HTERT RPE-1 (cell line): ENCODE measurements around the gene PCBP2.

Source experiments
- in situ Hi-C: fragments of 300-500 bp; cut with MboI; formaldehyde crosslinking; loops from 4 replicates; pipeline ENCODE4 v1.14.3; 2020; ENCODE audit warnings: low sequenced_read_pairs

Gene PCBP2

DNA sequence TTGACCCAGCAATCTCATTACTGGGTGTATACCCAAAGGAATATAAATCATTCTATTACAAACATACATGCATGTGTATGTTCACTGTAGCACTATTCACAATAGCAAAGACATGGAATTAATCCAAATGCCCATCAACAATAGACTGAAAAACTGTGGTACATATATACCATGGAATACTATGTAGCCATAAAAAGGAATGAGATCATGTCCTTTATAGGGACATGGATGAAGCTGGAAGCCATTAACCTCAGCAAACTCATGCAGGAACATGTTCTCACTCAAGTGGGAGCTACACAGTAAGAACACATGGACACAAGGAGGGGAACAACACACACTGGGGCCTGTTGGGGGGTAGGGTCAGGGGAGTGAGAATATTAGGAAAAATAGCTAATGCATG is 12.3 kb upstream of the PCBP2 start:
- in situ Hi-C loops, result loop anchor here (25.0 kb wide), 1 partner anchor 102 kb away; the partner anchor contains the start of gene SP7

DNA sequence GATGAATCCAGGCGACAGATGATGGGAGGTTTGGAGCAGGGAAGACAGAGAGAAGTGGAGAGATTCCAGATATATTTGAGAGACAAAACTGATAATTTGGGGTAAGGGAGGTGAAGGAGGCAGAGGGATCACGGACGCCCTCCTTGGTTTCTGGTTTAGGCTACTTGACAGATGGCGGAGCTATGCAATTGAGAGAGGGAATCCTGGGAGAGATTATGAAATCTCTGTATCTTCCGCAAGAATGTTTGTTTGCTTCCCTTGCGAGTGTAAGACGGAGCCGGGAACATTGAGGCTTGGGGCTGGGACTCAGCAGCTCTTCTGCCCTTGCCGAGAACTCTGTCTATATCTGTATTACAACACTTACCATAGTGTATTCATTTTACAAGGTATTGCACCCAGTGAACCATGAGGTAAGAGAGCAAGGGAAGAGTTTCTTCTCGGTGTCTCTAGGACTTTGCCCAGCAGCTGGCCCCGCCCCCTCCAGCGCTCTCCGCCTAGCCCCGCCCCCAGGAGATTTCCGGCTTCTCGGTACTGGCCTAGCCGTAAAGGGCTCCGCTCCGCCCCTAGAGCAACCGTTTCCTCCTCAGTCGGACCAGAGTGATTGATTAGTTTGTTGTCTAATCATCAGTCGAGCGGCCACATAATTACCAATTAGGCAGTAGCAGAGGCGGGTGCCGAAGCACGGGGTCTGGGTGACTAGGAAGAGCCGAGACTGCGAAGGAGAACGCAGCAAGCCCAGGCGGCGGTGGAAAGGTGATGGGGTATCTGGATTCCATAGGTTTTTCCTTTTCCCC is 10.7 kb upstream of the PCBP2 start, which contains the start of gene PRR13:
Gene PRR13 (plus strand): TSS at position 695 of the 794 bp plus-strand sequence. CDS start 981 bp downstream, outside the sequence.
- in situ Hi-C loops, result loop anchor here (25.0 kb wide), 1 partner anchor 104 kb away; the partner anchor contains the start of gene SP7

DNA sequence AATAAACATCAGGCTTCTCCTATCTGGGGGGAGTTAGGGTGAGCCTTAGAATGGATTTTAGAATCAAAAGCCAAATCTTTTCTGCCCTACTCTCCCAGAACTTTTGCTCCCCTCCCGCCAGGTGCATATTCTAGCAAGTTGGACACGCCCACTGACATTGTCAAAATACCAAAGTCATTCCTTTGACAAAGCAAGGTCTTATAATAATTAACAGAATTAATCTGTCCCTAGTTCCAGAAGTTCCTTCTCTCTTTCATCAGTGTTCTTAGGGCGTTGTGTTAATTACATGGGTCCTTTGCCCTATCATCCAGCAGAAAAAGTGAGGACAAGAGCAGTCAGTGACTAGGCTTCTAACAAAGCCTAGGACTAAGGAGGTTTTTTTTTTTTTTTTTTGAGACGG is 7.9 kb upstream of the PCBP2 start:
- in situ Hi-C loops, result loop anchor here (25.0 kb wide), 1 partner anchor 107 kb away; the partner anchor contains the start of gene SP7

- in situ Hi-C loops, result loop anchor here (25.0 kb wide), 1 partner anchor 107 kb away; the partner anchor contains the start of gene SP7
Observed at GRCh38 chr12:53444593-53445325, 7.1 kb upstream of the PCBP2 start.

- in situ Hi-C loops, result no loop called here
Observed at GRCh38 chr12:53450936-53451335, 966 bp upstream of the PCBP2 start.

DNA sequence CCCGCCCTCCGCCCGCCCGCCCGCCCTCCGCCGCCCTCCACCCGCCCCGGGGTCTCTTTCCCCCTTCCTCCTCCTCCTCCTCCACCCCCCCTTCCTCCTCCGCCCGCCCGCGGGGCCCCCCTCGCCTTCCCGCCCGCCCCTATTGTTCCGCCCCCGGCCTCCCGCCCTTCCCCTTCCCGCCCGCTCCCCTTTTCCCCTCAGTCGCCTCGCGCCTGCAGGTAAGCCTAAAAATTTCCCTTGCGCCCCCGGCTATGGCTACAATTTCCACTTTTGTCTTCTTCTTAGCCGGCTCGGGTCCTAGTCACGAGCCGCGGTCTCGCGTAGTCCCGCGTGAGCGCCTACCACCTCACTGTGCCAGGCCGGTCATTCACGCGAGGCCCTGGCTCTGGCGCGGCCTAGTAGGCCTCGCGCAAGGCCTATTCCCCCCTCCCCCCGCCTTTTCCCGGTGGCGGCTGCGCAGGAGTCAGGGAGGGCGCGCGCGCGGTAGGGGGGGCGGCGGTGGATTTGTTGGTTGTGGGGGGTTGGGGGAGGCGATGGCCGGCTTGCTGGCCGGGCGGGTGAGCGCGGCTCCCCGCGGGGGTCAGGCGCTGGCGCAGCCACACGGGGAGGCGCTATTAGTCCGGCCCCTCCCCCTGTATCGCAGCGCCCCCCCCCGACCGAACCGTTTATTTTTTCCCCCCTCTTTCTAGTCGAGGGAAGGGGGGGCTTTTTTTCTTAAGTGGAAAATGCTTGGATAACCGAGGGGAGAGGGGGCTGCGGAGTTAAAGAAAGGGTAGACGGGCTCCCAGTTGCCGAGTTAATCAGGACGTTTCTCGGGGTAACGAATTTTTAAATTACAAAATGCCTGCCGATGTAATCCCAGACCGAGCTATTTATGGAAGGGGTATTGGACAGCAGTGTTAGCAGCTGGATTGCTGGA is 516 bp downstream of the PCBP2 start:
- in situ Hi-C loops, result no loop called here

DNA sequence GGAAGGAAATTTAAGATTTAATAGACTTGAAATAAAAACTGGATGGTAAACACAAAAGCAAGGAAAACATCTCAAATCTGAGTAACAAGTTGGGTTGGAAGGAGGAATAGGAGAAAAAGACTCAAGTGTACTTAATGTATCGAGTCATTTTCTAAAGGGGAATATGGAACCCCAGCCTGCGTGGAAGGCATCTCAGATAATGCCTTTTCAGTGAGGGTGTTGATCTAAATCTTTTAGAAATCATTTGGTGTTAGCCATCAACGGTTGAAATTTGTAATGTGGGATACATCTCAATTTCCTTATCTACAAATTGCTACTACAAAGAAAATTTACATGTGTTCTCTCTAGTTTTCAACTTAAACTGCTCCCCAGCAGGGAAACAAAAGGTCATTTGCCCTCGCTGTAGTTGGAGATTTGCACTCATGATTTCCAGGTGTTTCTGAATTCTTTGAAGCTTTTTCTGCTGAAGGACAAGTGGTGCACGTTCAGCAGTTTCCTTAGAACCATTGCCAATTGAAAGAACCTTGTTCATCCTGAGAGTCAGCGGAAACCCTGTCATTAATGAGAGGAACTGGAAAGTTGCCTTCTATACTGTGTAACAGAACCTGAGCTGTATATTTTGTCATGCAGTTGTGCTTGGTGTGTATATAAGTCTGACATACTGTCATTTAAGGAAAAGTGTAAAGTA is 2.2 kb downstream of the PCBP2 start:
- in situ Hi-C loops, result no loop called here

DNA sequence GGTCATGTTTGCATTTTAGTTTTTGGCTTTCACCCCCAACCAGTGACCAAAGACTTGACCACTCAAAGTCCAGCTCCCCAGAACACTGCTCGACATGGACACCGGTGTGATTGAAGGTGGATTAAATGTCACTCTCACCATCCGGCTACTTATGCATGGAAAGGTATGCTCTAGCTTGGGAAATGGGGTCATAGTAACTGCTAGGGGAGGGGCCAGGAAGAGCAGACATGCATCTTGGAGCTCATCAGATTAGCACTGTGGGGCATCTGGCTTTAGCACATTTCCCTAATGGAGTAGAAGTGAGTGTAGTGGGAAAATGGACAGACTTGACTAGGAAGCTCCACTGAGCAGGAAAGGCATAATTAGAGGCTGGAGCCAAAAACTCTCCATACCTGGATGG is 2.8 kb downstream of the PCBP2 start:
- in situ Hi-C loops, result no loop called here

DNA sequence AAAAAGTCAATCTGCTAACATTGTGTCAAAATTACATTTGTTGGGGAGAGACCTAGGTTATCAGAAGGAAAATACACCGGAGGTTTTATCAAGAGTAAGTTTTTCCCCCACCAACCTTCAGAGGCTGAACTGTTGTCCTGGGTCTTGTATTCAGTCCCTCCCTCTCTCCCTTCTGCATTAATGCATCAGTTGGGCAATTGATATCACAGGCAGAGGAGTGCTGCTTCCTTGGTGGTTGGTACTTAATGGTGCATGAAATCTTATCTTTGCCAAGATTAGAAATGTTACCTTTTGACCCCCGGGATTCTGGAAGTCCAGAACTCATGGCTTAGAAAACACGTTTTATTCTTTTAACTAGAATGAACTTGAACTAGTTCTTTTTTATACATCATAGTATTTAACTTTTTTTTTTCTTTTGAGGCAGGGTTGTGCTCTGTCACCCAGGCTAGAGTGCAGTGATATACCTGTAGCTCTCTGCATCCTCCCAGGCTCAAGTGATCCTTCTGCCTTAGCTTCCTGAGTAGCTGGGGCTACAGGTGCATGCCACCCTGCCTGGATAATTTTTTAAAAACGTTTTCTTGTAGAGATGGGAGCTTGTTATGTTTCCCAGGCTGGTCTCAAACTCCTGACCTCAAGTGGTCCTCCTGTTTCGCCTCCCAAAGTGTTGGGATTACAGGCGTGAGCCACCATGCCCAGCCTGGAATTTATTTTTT is 4.9 kb downstream of the PCBP2 start:
- in situ Hi-C loops, result no loop called here

- in situ Hi-C loops, result no loop called here
Observed at GRCh38 chr12:53459097-53459496, 7.2 kb downstream of the PCBP2 start.

DNA sequence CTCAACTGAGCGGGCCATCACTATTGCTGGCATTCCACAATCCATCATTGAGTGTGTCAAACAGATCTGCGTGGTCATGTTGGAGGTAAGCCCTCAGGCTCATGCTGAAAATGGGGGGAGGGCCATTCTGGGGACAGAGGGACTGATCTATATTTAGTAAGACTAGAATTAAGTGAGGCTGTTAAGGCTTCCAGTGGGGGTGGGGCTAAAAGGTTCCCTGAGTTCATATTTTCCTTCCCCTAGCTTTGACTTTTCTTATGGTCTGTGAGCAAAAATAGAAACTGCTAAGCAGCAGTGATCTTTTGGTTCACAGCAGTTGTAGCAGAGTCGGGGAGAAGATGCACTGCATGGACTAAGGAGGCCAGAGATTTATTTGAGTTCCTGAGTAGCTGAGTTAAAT is 9.2 kb downstream of the PCBP2 start:
- in situ Hi-C loops, result no loop called here

GRCh38 chr12:53461591-53461990 is 9.7 kb downstream of the PCBP2 start:
- in situ Hi-C loops, result no loop called here

DNA sequence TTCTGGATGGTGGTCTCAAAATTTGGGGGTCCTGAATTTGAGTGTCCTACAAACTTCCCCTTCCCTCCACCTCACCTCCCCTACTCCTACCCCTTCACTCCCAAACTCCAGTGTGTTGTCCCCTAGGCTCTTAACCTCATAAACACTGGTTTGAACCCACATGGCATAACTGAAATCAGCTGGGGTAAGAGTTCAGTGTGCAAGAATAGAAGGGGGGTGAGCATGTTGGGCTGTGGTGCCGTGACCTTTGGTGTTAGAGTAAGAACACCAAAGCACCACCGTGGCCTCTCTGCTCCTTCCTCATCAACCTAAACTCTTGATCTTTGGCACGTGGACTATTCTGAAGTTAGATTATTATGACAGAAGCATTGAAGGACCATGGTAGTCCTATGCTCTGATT is 11.0 kb downstream of the PCBP2 start:
- in situ Hi-C loops, result no loop called here

DNA sequence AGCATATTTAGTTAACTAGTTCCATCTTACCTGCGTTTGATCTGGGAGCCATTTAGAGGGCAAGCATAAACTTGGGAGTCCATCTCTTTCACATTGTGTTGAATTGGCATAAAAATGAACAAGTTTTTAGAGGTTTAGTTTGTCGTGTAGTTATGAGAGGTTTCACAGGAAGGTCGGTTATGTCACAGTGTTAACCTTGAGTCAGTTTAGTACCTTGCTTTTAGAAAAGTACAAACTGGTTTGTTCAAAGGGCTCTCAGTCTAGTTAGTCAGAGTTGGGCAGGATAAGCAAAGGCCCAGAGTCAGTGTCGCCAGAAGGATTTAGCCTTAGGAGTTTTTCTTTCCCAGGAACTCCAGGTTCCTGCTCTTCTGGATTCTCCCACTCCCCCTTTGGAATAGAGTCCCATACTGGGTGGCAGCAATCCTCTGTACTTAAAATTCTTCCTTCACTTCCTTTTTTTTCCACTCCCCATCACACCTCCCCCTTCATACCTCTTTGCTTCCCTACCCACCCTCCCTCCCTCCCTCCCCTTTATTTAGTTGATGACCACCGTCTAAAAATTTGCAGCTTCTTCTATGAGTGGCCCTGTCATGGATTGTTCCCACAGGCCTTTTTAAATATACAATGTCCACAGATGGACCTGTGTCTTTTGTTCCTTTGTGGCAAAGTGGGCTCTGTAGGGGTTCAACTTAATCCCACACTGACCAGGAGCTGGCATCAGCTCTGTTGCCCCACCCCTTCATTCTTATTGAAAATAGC is 12.1 kb downstream of the PCBP2 start:
- in situ Hi-C loops, result no loop called here

DNA sequence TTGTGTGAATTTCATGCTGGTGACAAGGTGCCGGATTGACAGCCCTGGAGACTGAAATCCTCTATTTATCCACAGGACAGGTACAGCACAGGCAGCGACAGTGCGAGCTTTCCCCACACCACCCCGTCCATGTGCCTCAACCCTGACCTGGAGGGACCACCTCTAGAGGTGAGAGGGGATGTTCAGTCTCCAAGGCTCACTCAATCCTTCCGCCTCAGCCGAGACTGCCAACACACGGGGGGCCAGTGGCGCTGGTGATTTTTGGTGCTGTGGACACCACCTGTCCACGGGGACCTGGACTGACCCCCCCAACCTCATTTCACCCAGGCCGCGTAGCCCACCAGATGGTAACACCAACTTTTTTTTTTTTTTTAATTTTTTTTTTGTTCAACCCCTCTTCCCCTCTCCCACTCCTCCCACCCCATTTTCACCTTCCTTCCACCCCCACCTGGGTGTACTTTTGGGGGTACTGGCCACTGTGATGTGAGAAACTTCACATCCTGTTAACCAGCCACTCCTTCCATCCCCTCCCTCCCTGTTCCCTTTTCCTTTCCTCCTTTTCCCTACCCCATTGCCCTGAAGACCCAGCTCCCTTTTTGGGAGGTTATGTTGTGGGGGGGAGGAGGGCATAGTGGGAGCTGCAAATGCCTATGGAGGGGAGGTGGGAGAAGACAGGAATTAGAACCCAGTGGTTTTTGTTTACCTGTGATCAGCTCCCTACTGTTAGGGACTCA is 12.9 kb downstream of the PCBP2 start:
- in situ Hi-C loops, result no loop called here

DNA sequence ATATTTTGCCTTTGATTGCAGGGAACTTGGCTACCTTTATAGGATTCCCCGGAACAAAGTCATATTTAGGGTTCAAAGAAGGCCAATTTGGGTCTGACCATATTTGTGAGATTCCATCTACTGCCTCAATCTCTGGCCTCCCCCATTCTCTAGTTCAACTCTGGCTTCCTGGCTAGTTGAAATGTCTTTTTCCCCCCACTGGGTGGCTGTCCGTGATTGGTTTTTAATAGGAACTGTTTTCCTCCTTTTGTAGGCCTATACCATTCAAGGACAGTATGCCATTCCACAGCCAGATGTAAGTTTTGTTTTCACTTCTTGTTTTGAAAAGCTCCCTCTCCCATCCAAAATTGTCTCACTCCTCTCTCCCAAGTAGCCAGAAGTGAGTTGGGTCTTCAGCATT is 13.8 kb downstream of the PCBP2 start:
- in situ Hi-C loops, result no loop called here

DNA sequence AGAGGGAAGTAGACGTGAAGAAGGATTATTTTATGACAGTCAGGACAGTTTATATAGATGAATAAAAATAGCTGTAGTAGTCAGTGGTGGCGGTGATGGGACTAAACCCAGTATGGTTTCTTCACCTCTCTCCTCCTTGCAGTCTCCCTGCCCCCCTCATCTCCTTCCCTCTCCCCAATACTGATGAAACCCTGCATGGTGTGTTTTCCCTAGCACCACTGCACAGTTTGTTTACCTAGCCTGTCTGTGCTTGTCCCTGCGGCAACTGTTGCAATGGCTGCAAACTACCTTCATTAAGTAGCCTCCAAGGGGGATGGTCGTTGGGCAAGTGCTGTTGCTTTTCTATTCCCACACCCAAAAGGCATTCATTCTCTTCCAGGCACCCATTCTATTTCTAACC is 14.7 kb downstream of the PCBP2 start:
- in situ Hi-C loops, result no loop called here

DNA sequence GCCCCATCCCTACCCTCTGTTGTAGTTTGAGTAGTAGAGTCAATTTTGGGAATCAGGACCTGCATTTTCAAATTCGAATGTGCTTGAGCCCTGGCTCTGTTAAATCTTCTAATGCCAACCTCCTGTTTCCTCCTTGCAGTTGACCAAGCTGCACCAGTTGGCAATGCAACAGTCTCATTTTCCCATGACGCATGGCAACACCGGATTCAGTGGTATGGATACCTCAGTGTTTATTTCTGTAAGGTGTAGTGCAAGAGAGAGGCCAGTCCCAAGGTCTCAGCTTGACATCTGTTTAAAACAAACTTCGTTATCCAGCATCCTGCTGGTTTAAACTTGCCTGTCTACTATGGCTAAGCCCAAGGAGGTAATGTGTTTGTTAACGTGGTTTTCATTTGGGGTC is 15.2 kb downstream of the PCBP2 start:
- in situ Hi-C loops, result no loop called here
